Progenitor cell of endocrine pancreas (in vitro differentiated cells): ENCODE data around the gene SCYL1. TPM values are rescaled to one million over a fixed set of nuclear protein-coding genes. Genes with fewer than 3 reads are reported as not detected.

Experiments
- DNase-seq: peaks from one replicate; pipeline ENCODE4 v3.0.0; 2021; ENCODE audit warnings: low spot score; ENCODE audit not compliant: unreplicated experiment
- H3K27ac Mint-ChIP-seq: 2 replicates; pipeline ENCODE4 v1.8.0; 2021; ENCODE audit warnings: mild to moderate bottlenecking, moderate library complexity, mixed read lengths
- H3K27me3 Mint-ChIP-seq: 2 replicates; pipeline ENCODE4 v1.8.0; 2021; ENCODE audit warnings: mixed read lengths
- H3K36me3 Mint-ChIP-seq: 2 replicates; pipeline ENCODE4 v1.8.0; 2022; ENCODE audit warnings: mixed read lengths; ENCODE audit not compliant: insufficient read depth
- H3K4me1 Mint-ChIP-seq: 2 replicates; pipeline ENCODE4 v1.8.0; 2021; ENCODE audit warnings: low read depth, mixed read lengths
- H3K4me3 Mint-ChIP-seq: 2 replicates; pipeline ENCODE4 v1.8.0; 2021; ENCODE audit warnings: low read depth, mild to moderate bottlenecking, moderate library complexity, mixed read lengths
- H3K9me3 Mint-ChIP-seq: 2 replicates; pipeline ENCODE4 v1.8.0; 2021; ENCODE audit warnings: low read depth, mixed read lengths
- total RNA-seq: library from RNA; stranded (reverse); gene quantifications from 2 replicates; pipeline ENCODE4 v1.2.1, GENCODE V29; 2021
- TF ChIP-seq, protein P1 (sequence below): fragments of 200-600 bp; sonication (generic); IDR thresholded peaks from one replicate; pipeline ENCODE4 v1.5.0; 2021; ENCODE audit warnings: antibody characterized with exemption, mild to moderate bottlenecking; ENCODE audit not compliant: unreplicated experiment

The SCYL1 gene
- total RNA-seq, 1 donor from 2014 or later: 61.4 TPM

DNA sequence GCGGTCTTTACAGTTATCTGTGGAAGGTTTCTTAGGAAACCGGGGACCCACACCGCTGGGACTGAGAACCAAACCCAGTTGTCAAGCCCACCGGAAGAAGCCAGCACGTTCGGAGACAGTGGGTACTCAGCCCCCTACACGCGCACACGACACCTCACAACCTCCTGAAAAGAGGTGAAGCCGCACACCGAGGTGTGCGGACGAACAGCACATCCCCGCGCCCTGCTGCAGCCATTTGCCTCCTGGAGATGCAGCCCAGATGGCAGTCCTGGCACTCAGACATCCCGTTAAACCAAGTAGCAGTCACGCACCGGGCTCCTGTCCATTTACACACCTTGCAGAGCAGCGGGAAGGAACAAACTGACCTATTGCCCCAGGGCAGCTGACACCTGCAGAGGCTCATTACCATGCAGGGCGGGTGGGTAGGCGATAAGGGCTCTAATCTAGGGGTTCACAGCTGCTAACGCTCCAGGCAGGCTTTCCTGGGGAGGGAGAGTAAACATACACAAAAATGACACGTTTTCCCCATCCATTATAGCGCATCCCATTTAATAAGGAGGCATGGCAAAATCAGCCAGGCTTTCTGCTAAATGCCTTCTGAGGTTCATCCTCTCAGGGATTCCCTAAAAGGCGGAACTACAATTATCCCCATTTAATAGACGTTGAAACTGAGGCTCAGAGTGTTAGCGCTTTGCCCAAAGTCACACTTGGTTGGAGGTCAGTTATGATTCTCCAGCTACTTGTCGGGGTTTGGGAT lies 50.1 kb downstream of the SCYL1 start:
- DNase-seq: no peak
- peaks cover 26% of the 10 kb centered on the region for H3K4me1 Mint-ChIP-seq
- peaks cover 2% of the 10 kb centered on the region for H3K36me3 Mint-ChIP-seq
- H3K27ac Mint-ChIP-seq: peak overlapping the region; percentile 56
- peaks cover 27% of the 10 kb centered on the region for H3K27me3 Mint-ChIP-seq
- H3K4me3 Mint-ChIP-seq: peak overlapping the region; percentile 69
- TF ChIP-seq, protein P1, sequence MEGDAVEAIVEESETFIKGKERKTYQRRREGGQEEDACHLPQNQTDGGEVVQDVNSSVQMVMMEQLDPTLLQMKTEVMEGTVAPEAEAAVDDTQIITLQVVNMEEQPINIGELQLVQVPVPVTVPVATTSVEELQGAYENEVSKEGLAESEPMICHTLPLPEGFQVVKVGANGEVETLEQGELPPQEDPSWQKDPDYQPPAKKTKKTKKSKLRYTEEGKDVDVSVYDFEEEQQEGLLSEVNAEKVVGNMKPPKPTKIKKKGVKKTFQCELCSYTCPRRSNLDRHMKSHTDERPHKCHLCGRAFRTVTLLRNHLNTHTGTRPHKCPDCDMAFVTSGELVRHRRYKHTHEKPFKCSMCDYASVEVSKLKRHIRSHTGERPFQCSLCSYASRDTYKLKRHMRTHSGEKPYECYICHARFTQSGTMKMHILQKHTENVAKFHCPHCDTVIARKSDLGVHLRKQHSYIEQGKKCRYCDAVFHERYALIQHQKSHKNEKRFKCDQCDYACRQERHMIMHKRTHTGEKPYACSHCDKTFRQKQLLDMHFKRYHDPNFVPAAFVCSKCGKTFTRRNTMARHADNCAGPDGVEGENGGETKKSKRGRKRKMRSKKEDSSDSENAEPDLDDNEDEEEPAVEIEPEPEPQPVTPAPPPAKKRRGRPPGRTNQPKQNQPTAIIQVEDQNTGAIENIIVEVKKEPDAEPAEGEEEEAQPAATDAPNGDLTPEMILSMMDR: no peak
- no peaks in the 10 kb centered on the region for H3K9me3 Mint-ChIP-seq

DNA sequence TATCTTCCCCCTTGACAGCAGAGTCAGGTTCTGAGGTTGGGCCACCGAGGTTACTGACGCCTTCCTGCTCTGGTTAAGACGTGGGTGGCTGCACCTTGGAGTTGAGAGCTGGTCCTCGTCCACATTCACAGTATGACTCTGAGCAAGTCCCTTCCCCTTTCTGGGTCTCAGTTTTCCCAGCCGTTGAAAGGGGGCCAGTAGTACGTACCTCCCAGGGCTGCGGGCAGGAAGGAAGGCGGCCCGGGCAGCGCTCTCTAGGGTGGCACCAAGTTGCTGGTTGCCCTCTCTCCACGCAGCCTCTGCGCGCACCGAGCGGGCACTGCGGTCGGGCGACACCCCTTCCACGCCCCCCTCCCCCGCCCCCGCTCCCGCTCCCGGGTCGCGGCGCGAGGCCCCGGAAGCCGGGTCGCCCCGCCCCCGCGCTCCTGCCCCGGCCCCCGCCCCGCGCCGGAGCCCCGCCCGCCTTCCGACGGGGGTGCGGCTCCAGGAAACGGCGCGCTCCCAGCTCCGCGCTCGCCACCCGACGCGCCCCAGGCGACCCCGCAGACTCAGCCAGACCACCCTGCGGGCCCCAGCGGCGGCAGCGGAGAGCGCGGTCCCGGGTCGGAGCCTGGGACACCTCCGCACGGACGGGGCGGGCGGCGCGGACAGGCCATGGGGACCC lies 50.8 kb downstream of the SCYL1 start, which contains the start of gene EHBP1L1:
TSS of gene EHBP1L1 (plus strand) at position 486 of the 664 bp plus-strand sequence. CDS start 250 bp downstream, outside the sequence.
- TF ChIP-seq, protein P1: no peak
- peak within 1 kb of the TSS; percentile 69 for H3K4me3 Mint-ChIP-seq
- no peak for DNase-seq
- H3K27me3 Mint-ChIP-seq: peaks cover 27% of the 10 kb centered on the region
- peaks cover 2% of the 10 kb centered on the region for H3K36me3 Mint-ChIP-seq
- H3K27ac Mint-ChIP-seq: peak within 1 kb of the TSS; percentile 56
- peaks cover 23% of the 10 kb centered on the region for H3K4me1 Mint-ChIP-seq
- H3K9me3 Mint-ChIP-seq: no peaks in the 10 kb centered on the region

DNA sequence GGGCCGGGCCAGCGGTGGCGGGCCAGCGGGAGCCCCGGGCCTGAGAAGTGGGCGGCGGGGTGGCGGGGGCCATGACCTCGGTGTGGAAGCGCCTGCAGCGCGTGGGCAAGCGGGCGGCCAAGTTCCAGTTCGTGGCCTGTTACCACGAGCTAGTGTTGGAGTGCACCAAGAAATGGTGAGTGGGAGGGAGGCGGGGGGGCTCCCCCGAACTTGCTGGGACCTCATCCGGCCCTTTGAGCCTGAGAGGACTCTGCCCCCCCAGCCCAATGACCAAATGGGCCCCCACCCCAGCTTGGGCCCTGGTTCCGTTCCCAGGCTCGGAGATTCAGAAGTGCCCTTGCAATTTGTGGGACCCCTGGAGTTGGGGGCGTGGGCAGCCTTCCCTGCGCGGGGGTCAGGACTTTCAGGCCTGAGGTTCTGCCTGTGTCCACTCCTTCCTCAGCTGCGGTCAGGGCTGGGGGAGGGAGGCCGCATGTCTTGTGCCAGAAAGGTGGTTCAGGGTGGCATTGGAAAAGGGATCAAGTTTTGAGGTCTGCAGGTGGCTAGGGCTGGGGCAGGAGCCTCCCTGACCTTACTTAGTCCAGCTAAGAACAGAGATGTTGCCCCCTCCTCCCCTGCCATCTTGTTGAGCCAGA lies 51.5 kb downstream of the SCYL1 start:
- Mint-ChIP-seq H3K27ac (no peak overlapping the region), H3K36me3 (peaks cover 2% of the 10 kb centered on the region), H3K9me3 (no peaks in the 10 kb centered on the region), H3K4me3 (peak overlapping the region; percentile 42), H3K27me3 (peaks cover 27% of the 10 kb centered on the region), H3K4me1 (peaks cover 21% of the 10 kb centered on the region)
- DNase-seq: no peak
- TF ChIP-seq, protein P1: no peak

DNA sequence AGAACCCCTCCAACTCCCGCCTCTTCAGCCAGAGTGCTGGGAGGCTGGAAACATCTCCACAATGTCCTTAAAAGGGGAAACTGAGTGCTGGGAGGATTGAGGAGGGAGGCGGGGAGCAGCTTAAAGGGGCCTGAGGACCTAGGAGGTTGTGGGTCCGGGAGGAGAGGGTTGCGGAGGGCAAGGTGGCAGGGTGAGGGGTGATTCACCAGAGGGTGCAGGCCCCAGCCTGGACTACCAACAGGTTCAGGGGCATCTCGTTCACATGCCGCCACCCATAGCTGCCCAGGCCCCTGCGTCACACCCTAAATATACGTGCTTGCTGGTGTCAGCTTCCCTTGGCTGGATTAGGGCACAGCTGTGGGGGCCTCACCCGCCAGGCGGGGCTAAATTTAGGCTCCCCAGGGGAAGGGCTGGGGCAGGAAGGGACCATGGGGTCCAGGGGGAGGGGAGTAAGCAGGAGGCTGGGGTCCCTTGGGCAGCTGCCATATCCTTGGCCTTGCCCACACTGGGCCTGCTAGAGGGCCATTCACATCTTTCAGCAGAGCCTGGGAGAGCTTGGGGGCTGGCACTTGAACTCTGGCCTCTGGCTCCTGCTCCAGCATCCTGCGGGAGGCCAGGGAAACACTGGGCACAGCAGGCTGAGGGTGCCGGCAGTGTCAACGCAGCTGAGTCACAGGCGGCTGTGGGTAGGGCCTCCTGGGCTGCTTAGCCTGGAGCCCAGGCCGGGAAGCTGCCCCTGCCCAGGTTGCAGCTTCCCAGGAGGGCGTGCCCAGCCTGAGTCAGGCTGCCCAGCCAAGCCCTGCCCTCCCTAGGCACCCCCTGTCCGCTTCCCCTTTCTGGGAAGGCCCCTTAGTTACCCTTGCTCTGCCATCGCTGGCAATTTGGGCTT lies 52.2 kb downstream of the SCYL1 start:
- no peak overlapping the region for H3K27ac Mint-ChIP-seq
- DNase-seq: no peak
- H3K4me1 Mint-ChIP-seq: peaks cover 15% of the 10 kb centered on the region
- peaks cover 32% of the 10 kb centered on the region for H3K27me3 Mint-ChIP-seq
- H3K4me3 Mint-ChIP-seq: peak overlapping the region; percentile 42
- TF ChIP-seq, protein P1: no peak
- no peaks in the 10 kb centered on the region for H3K9me3 Mint-ChIP-seq
- peaks cover 2% of the 10 kb centered on the region for H3K36me3 Mint-ChIP-seq
